K562 (cell line): ENCODE results near the gene ANXA10.

Experiments used
- CBX5 ChIP-seq: IDR thresholded peaks from 2 replicates; pipeline ENCODE4 v1.6.1; 2014; ENCODE audit warnings: low read depth, borderline replicate concordance
- EZH2 ChIP-seq: IDR thresholded peaks from 2 replicates; pipeline ENCODE4 v1.6.1; 2012; ENCODE audit warnings: low read depth, mild to moderate bottlenecking, inconsistent platforms, low read length, borderline replicate concordance
- HDGF ChIP-seq: fragments of 450-650 bp; IDR thresholded peaks from 2 replicates; pipeline ENCODE4 v1.6.1; 2016
- KLF13 ChIP-seq: fragments of 450-650 bp; IDR thresholded peaks from 2 replicates; pipeline ENCODE4 v1.6.1; 2016; ENCODE audit warnings: missing genetic modification characterization, low read depth, mild to moderate bottlenecking, missing compliant biosample characterization, moderate library complexity, borderline replicate concordance
- MYC ChIP-seq, 2 experiments: fragments of 250-450 bp in 1 of 2; sonication (Bioruptor Pico) in 1 of 2; IDR thresholded peaks; 2 replicates each; pipeline versions ENCODE4 v1.5.1 to v1.6.1; 2012 to 2021; ENCODE audit warnings: low read depth in 2 of 2, borderline replicate concordance in 1 of 2, improper control_type of control experiment in 1 of 2, low read length in 1 of 2, mild to moderate bottlenecking in 1 of 2, moderate library complexity in 1 of 2
- POLR2AphosphoS5 ChIP-seq: IDR thresholded peaks from 2 replicates; pipeline ENCODE4 v1.6.1; 2011; ENCODE audit warnings: mild to moderate bottlenecking, low read depth, low read length, moderate library complexity; ENCODE audit not compliant: control insufficient read depth, insufficient read depth
- TF ChIP-seq, protein P1 (sequence below), 3 experiments: IDR thresholded peaks in 2 of 3; conservative IDR thresholded peaks in 1 of 3; 2 replicates each; pipeline ENCODE4 v1.5.1; 2011 to 2012; ENCODE audit warnings: low read length in 3 of 3, mild to moderate bottlenecking in 3 of 3, control low read depth in 2 of 3, improper control_type of control experiment in 1 of 3, inconsistent platforms in 1 of 3, low read depth in 1 of 3, mixed read lengths in 1 of 3, moderate library complexity in 1 of 3; ENCODE audit not compliant: insufficient read depth in 2 of 3
- TF ChIP-seq, protein P2 (sequence below): sonication (generic); formaldehyde crosslinking; IDR thresholded peaks from 2 replicates; pipeline ENCODE4 v1.9.0; 2022; ENCODE audit warnings: mild to moderate bottlenecking, missing genetic modification reagents

DNA sequence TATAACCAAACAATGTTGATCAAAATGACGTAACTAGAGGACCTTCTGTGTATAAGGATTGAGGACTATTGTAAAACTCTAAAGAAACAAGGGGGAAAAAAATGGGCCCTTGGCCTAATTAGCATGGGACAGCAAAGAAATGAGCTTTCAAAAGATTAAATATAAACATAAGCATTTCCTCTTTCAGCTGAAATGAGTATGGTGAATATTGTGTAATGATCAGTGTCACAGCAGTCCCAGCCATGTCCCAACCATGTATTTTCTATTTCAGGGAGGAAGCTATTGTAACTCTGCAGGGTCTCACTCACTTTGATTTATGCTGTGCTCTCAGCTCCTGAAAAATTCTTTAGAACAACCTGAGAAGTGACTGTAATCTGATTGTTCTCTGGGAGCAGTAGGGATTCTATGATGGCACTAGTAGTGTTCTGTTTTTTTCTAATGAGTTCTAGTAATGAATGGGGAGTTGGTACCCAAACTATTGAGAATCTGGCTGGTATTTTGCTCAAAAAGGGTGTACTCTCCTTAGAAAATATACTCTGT, 25.8 kb downstream of the ANXA10 start:
- no peak for TF ChIP-seq MYC (IDR thresholded peaks at IDR 0.05; ENCODE audit: low read depth, low read length)
- no peak for TF ChIP-seq MYC (CRISPR knock-in tag; IDR thresholded peaks at IDR 0.05; ENCODE audit: borderline replicate concordance, low read depth)
- TF ChIP-seq, protein P1, sequence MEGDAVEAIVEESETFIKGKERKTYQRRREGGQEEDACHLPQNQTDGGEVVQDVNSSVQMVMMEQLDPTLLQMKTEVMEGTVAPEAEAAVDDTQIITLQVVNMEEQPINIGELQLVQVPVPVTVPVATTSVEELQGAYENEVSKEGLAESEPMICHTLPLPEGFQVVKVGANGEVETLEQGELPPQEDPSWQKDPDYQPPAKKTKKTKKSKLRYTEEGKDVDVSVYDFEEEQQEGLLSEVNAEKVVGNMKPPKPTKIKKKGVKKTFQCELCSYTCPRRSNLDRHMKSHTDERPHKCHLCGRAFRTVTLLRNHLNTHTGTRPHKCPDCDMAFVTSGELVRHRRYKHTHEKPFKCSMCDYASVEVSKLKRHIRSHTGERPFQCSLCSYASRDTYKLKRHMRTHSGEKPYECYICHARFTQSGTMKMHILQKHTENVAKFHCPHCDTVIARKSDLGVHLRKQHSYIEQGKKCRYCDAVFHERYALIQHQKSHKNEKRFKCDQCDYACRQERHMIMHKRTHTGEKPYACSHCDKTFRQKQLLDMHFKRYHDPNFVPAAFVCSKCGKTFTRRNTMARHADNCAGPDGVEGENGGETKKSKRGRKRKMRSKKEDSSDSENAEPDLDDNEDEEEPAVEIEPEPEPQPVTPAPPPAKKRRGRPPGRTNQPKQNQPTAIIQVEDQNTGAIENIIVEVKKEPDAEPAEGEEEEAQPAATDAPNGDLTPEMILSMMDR (IDR thresholded peaks at IDR 0.05 in 2 of 3, conservative IDR thresholded peaks at IDR 0.05 in 1 of 3; ENCODE audit: insufficient read depth in 2 of 3, low read depth in 1 of 3, low read length in 3 of 3): no peak
- TF ChIP-seq CBX5: no peak
- TF ChIP-seq POLR2AphosphoS5: no peak
- no peak for TF ChIP-seq KLF13 (tag)
- TF ChIP-seq EZH2: no peak
- TF ChIP-seq, protein P2, sequence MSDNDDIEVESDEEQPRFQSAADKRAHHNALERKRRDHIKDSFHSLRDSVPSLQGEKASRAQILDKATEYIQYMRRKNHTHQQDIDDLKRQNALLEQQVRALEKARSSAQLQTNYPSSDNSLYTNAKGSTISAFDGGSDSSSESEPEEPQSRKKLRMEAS: no peak
- no peak for TF ChIP-seq HDGF
